Vagina (tissue), 2 donors: ENCODE data around the gene KIF3B. TPM values are rescaled to one million over a fixed set of nuclear protein-coding genes. Genes with fewer than 3 reads are reported as not detected.

Experiments used
- DNase-seq, 2 donors: peaks; one replicate each; pipeline ENCODE4 v3.0.0-alpha.2; 2017; ENCODE audit errors: extremely low spot score in 2 of 2
- H3K27ac ChIP-seq: fragments of 200-600 bp; sonication (generic); one replicate; pipeline ENCODE4 v1.5.1; 2019
- H3K27me3 ChIP-seq: fragments of 200-600 bp; sonication (generic); one replicate; pipeline ENCODE4 v1.5.1; 2019
- H3K36me3 ChIP-seq, 2 donors: fragments of 200-600 bp; sonication (generic); one replicate each; pipeline ENCODE4 v1.5.1; 2017 to 2019
- H3K4me1 ChIP-seq: fragments of 200-600 bp; sonication (generic); one replicate; pipeline ENCODE4 v1.5.1; 2019
- H3K4me3 ChIP-seq, 2 donors: fragments of 200-600 bp; sonication (generic); 1 replicate in 1 of 2; 2 replicates in 1 of 2; pipeline ENCODE4 v1.5.1; 2016 to 2019
- H3K9me3 ChIP-seq: fragments of 200-600 bp; sonication (generic); one replicate; pipeline ENCODE4 v1.5.1; 2019
- CTCF ChIP-seq, 3 experiments: fragments of 450-650 bp in 2 of 3; fragments of 200-600 bp in 1 of 3; sonication (generic) in 1 of 3; IDR thresholded peaks; one replicate each; pipeline ENCODE4 v1.5.1; 2017 to 2019; ENCODE audit warnings: antibody characterized with exemption in 3 of 3, mild to moderate bottlenecking in 2 of 3, moderate library complexity in 2 of 3
- POLR2A ChIP-seq, 2 donors: fragments of 450-650 bp; IDR thresholded peaks; one replicate each; pipeline ENCODE4 v1.6.1; 2017; ENCODE audit warnings: antibody characterized with exemption in 2 of 2, mild to moderate bottlenecking in 2 of 2, moderate library complexity in 2 of 2
- POLR2AphosphoS5 ChIP-seq, 2 donors: sonication (generic); formaldehyde crosslinking; IDR thresholded peaks; one replicate each; pipeline ENCODE4 v1.9.0; 2017; ENCODE audit warnings: antibody characterized with exemption in 2 of 2, mild to moderate bottlenecking in 2 of 2, low read depth in 1 of 2; ENCODE audit not compliant: insufficient read depth in 1 of 2
- intact Hi-C: fragments of 100-400 bp; cut with DNase I; formaldehyde crosslinking; loops from one replicate; pipeline ENCODE4 v1.15.1; 2023
- total RNA-seq: library from RNA; depleted of rRNA; stranded (reverse); fragments of >200 nt; gene quantifications from one replicate; pipeline ENCODE4 v1.2.3, GENCODE V29; 2016

The KIF3B gene
- total RNA-seq, 1 donor from 2014 or later: 16.2 TPM

DNA sequence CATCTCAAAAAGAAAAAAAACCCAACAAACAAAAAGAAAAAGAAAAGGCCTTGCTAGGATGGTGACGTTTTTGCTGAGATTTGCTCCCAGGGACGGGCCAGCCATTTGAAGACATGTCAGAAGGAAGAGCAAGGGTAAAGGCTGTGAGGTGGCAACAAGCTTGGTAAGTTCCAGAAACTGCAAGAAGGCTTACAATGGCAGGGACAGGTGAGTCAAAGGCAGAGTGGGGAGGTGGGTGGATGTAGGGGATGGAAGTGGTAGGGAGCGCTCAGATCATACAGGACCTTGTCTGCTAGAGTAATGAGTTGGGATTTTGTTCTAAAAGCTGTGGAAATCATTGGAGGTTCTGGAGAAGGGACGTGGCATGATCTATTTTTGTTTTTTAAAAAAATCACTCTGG, 4.3 kb downstream of the KIF3B start:
- no peak for TF ChIP-seq POLR2AphosphoS5 (IDR thresholded peaks at IDR 0.05; ENCODE audit: insufficient read depth in 1 of 2, low read depth in 1 of 2)
- TF ChIP-seq CTCF (IDR thresholded peaks at IDR 0.05): no peak
- TF ChIP-seq POLR2A (IDR thresholded peaks at IDR 0.05): no peak
- no peaks in the 10 kb centered on the region for H3K27me3 ChIP-seq
- no peak for DNase-seq
- intact Hi-C loops: no loop called here
- no peak overlapping the region for H3K4me3 ChIP-seq
- no peaks in the 10 kb centered on the region for H3K9me3 ChIP-seq
- no peak overlapping the region for H3K27ac ChIP-seq
- no peaks in the 10 kb centered on the region for H3K36me3 ChIP-seq
- H3K4me1 ChIP-seq: peaks cover 48% of the 10 kb centered on the region

DNA sequence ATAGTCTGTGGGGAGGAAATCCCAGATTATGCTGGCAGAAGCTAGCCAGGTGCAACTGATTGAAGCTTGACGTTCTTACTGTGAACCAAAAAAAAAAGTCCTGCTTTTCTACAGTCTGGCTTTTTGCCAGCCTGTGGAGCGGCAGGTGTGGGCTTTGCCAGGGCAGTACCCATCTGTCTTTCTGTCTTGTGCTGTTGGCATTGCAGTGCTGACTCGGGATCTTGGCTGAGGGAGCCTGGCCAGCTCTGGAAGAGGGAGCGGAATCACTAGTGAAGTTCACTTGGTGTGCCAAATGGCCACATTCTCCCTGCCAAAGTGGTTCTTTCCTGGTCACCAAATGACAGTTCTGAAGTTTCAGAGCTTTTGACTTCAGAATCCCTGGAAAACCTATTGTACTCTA, 5.0 kb downstream of the KIF3B start:
- no peak for DNase-seq
- H3K27ac ChIP-seq: no peak overlapping the region
- no peak overlapping the region for H3K4me3 ChIP-seq
- H3K36me3 ChIP-seq: no peaks in the 10 kb centered on the region
- no peaks in the 10 kb centered on the region for H3K9me3 ChIP-seq
- no peak for TF ChIP-seq CTCF (IDR thresholded peaks at IDR 0.05)
- no peak for TF ChIP-seq POLR2A (IDR thresholded peaks at IDR 0.05)
- no peak for TF ChIP-seq POLR2AphosphoS5 (IDR thresholded peaks at IDR 0.05; ENCODE audit: insufficient read depth in 1 of 2, low read depth in 1 of 2)
- no peaks in the 10 kb centered on the region for H3K27me3 ChIP-seq
- H3K4me1 ChIP-seq: peaks cover 43% of the 10 kb centered on the region
- intact Hi-C loops: no loop called here

DNA sequence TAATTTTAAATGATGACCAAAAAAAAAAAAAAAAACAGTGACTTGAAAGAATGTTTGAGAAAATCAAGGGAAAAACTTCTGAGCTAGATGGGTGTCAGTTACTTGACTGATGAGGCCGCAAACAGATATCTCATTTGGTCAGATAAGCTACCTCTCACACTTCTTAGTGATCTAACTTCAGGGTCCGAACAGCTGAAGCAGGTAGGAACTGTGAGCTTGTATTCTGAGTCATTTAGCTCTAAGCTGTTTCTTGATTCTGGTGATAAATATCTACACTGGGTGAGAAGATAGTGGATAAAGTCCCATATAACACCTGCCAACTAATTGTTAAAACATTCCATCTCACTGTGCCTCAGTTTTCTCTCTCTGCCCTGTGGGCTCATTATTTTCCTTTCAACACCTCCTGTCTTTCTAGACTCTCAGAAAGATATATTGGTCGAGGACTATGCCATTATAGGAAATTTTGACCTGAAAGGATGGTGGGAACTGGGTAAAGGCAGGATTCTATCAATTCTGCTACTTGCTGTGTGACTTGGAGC, 7.7 kb downstream of the KIF3B start:
- TF ChIP-seq CTCF (IDR thresholded peaks at IDR 0.05): no peak
- no peak for TF ChIP-seq POLR2AphosphoS5 (IDR thresholded peaks at IDR 0.05; ENCODE audit: insufficient read depth in 1 of 2, low read depth in 1 of 2)
- no peak for TF ChIP-seq POLR2A (IDR thresholded peaks at IDR 0.05)
- intact Hi-C loops: no loop called here
- Histone ChIP-seq H3K9me3 (no peaks in the 10 kb centered on the region), H3K27ac (peak overlapping the region; percentile 18), H3K4me1 (peaks cover 30% of the 10 kb centered on the region), H3K27me3 (no peaks in the 10 kb centered on the region), H3K36me3 (no peaks in the 10 kb centered on the region), H3K4me3 (no peak overlapping the region)
- DNase-seq: no peak

DNA sequence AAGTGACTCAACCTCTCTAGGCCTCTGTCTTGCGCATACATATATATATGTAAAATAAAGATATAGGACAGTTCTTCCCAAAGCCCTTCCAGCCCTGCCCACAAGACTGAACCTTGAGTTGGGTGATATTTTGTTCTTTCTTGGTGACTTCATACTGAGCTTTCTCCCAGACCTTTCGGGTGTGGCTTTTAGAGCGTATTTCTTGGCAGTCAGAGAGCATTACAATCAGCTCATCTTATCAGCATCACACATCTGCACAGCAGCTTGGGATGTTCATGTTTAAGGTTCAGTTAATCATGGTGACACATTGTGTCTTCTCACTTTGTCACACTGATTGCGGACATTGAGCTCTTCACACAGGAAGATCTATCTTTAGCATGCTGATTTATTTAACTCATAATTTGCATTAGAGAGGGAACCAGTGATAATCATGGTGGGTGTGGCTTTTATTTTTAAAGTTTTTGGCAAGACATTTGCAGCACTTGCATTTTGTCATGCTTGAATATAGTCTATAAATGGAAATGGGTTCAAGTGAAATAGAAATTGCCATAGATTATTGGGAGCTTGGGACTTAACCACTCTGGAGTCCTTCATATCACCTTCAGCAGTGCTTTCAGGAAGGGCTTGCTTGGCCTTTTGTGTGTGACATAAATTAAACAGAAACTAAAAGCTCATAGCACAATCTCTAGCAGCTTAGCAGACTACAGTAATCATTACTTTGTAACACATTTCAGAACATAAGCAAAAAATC, 8.3 kb downstream of the KIF3B start:
- H3K4me1 ChIP-seq: peaks cover 30% of the 10 kb centered on the region
- DNase-seq: no peak
- no peaks in the 10 kb centered on the region for H3K27me3 ChIP-seq
- intact Hi-C loops: no loop called here
- peak overlapping the region; percentile 18 for H3K27ac ChIP-seq
- H3K36me3 ChIP-seq: no peaks in the 10 kb centered on the region
- H3K9me3 ChIP-seq: no peaks in the 10 kb centered on the region
- no peak overlapping the region for H3K4me3 ChIP-seq
- TF ChIP-seq CTCF (IDR thresholded peaks at IDR 0.05) (no peak), POLR2A (IDR thresholded peaks at IDR 0.05) (no peak), POLR2AphosphoS5 (IDR thresholded peaks at IDR 0.05; ENCODE audit: insufficient read depth in 1 of 2, low read depth in 1 of 2) (no peak)

DNA sequence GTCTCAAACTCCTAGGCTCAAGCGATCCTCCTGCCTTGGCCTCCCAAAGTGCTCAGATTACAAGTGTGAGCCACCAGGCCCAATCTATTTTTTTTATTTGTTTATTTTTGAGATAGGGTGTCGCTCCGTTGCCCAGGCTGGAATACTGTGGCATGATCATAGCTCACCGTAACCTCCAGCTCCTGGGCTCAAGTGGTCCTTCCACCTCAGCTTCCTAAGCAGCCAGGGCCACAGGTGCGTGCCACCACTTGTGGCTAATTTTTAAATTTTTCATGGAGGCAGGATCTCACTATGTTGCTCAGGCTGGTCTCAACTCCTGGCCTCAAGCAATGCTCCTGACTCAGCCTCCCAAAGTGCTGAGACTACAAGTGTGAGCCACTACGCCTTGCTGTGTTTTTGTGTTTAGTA, 9.8 kb downstream of the KIF3B start:
- H3K27ac ChIP-seq: no peak overlapping the region
- intact Hi-C loops: no loop called here
- TF ChIP-seq POLR2AphosphoS5 (IDR thresholded peaks at IDR 0.05; ENCODE audit: insufficient read depth in 1 of 2, low read depth in 1 of 2): no peak
- no peak for TF ChIP-seq CTCF (IDR thresholded peaks at IDR 0.05)
- no peak for TF ChIP-seq POLR2A (IDR thresholded peaks at IDR 0.05)

More for the DNA sequence above, 9.8 kb downstream of the KIF3B start:
- Histone ChIP-seq H3K9me3 (no peaks in the 10 kb centered on the region), H3K36me3 (no peaks in the 10 kb centered on the region), H3K4me1 (peaks cover 28% of the 10 kb centered on the region), H3K4me3 (no peak overlapping the region), H3K27me3 (no peaks in the 10 kb centered on the region)
- no peak for DNase-seq
